K562 (cell line): ENCODE data around the gene SPRED2. TPM values are rescaled to one million over a fixed set of nuclear protein-coding genes. Genes with fewer than 3 reads are reported as not detected.

Experiments used
- BCLAF1 ChIP-seq, 2 experiments: fragments of 450-650 bp in 1 of 2; IDR thresholded peaks; 2 replicates each; pipeline ENCODE4 v1.6.1; 2011 to 2017; ENCODE audit warnings: low read depth in 2 of 2, antibody characterized with exemption in 1 of 2, borderline replicate concordance in 1 of 2, low read length in 1 of 2, mild to moderate bottlenecking in 1 of 2, mixed read lengths in 1 of 2; ENCODE audit not compliant: control insufficient read depth in 1 of 2
- ETV5 ChIP-seq: sonication (generic); formaldehyde crosslinking; IDR thresholded peaks from 2 replicates; pipeline ENCODE4 v1.4.0; 2020; ENCODE audit warnings: low read depth, mild to moderate bottlenecking, missing genetic modification reagents
- KLF6 ChIP-seq: fragments of 250-450 bp; sonication (Bioruptor Pico); IDR thresholded peaks from 2 replicates; pipeline ENCODE4 v1.4.0; 2020; ENCODE audit warnings: mild to moderate bottlenecking, moderate library complexity, borderline replicate concordance
- PREB ChIP-seq: sonication (generic); formaldehyde crosslinking; IDR thresholded peaks from 2 replicates; pipeline ENCODE4 v1.8.1; 2023; ENCODE audit warnings: mild to moderate bottlenecking, missing genetic modification reagents
- RREB1 ChIP-seq: fragments of 250-450 bp; sonication (Bioruptor Pico); IDR thresholded peaks from 2 replicates; pipeline ENCODE4 v1.4.0; 2020
- SPI1 ChIP-seq: IDR thresholded peaks from 2 replicates; pipeline ENCODE4 v1.6.1; 2011; ENCODE audit warnings: low read depth, low read length, control low read depth, borderline replicate concordance
- ZNF584 ChIP-seq: fragments of 200-800 bp; sonication (Bioruptor generic); IDR thresholded peaks from 2 replicates; pipeline ENCODE4 v1.6.1; 2016; ENCODE audit warnings: low read depth, mild to moderate bottlenecking, missing genetic modification characterization, missing compliant biosample characterization
- polyA plus RNA-seq, 8 experiments: library from polyadenylated mRNA; depleted of rRNA in 4 of 8; stranded (reverse) in 5 of 8; unstranded in 3 of 8; fragments of >200 nt; fragmentation: Nextera tagmentation in 2 of 8; fragmentation: Illumina TruSeq in 1 of 8; extraction: Ambion mirVana in 2 of 8; extraction: Trizol in 1 of 8; gene quantifications; 2 replicates each; pipeline versions ENCODE4 v1.2.1 to v1.2.3, GENCODE V29; 2011 to 2014; ENCODE audit warnings: inconsistent platforms in 1 of 8, missing spikeins in 1 of 8
- total RNA-seq, 7 experiments: library from RNA; depleted of rRNA in 6 of 7; stranded (reverse); fragments of >200 nt in 6 of 7; fragmentation: Illumina TruSeq in 2 of 7; extraction: Trizol in 2 of 7; gene quantifications; 2 replicates each; pipeline versions ENCODE4 v1.2.1 to v1.2.3, GENCODE V29; 2011 to 2021; ENCODE audit warnings: low replicate concordance in 1 of 7

The SPRED2 gene
- total and polyA plus RNA-seq, 9 of the 15 experiments (the other 6 are each of a cell fraction or from before 2014, with no cell fraction given) = 4.6 to 50.8 (median 14.1) TPM

- TF ChIP-seq KLF6 (CRISPR knock-in tag) = no peak
- TF ChIP-seq ZNF584 (CRISPR knock-in tag) = no peak
- TF ChIP-seq BCLAF1 (IDR thresholded peaks at IDR 0.05; ENCODE audit: borderline replicate concordance in 1 of 2, control insufficient read depth in 1 of 2, low read depth in 2 of 2, low read length in 1 of 2) = no peak
- no peak for TF ChIP-seq ETV5
- TF ChIP-seq RREB1 (CRISPR knock-in tag) = no peak
- peak; percentile 28; the same call in 1 of the 2 replicates for TF ChIP-seq SPI1
- TF ChIP-seq PREB = no peak
Observed at GRCh38 chr2:65278531-65278981, 153.8 kb downstream of the SPRED2 start (continued).
